NCI-H1092 treated with DMSO at 0.1 percent for 48 hours (cell line): ENCODE results near the gene TMEM117.

Experiments
- DNase-seq: peaks from one replicate; lab custom pipeline; 2025; lab: John Stamatoyannopoulos, UW

TMEM117 gene

GRCh38 chr12:43835656-43836474 lies at the start of gene TMEM117:
TMEM117 (plus strand) TSS chr12:43836081.
- peak; percentile 41 for DNase-seq

GRCh38 chr12:43786899-43787693 lies 48.8 kb upstream of the TMEM117 start:
- DNase-seq = no peak

DNA sequence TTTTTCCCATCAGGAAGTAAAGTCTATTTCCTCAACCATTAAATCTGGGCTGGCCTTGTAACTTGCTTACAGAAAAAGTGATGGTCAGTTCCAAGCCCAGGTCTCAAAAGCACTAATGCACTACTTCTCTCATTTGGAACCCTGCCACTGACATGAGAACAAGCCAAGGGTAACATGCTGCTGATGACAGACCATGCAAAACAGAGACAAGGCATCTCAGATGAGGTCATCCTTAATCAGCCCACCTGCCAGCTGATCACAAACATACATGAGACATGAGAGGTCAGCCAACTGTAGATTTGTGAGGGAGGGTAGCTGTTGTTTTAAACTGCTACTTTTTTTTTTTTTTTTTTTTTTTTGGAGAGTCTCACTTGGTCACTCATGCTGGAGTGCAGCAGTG lies 45.9 kb upstream of the TMEM117 start:
- DNase-seq = peak; percentile 28

DNA sequence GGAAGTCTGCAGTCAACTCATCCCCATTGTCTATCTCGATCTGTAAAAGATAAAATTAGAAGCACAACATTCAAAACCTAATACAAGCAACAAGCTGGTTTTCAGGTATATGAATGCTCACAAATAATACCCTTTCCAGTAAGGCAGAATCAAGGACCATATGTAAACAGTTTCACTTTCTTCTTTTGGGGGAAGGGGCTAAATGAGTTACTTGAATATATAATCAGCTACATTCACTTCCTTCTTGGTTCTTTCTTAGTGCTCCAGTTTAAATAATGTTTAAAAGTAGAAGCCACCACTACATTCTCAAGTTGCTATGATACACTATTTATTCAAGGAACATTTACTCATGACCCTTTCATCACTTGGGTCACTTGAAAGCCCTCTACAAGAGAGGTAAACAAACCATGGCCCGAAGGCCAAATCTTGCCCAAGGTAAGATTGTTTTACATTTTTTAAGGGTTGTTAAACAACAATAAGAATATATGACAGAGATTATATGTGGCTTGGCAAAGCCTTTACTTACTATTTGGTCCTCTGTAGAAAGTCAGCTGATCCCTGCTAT lies 40.1 kb upstream of the TMEM117 start:
- DNase-seq = no peak

GRCh38 chr12:43797561-43798217 lies 38.2 kb upstream of the TMEM117 start:
- DNase-seq = no peak

GRCh38 chr12:43805149-43805859 lies 30.6 kb upstream of the TMEM117 start:
- DNase-seq = peak; percentile 70

GRCh38 chr12:43805860-43806736 lies 29.8 kb upstream of the TMEM117 start, which contains the start of gene TWF1:
TWF1 (minus strand) TSS chr12:43806317; CDS start chr12:43806245, 72 bp downstream.
- peak; percentile 93 for DNase-seq

DNA sequence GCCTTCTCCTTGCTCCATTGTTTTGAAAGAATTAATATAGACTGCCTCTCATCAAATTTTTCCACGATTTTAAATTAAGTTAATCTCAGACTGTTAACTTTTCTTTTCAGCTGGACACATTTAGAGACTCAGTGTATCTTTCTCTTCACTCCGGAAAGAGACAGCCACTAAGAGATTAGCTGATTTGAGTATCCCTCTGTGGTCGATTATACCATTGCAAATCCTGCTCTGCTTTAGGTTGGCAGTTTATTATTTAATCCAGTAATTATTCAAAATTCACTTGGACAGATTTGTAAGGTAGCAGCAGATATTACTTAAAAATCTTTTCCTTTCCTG lies 29.2 kb upstream of the TMEM117 start:
- DNase-seq = peak; percentile 57

DNA sequence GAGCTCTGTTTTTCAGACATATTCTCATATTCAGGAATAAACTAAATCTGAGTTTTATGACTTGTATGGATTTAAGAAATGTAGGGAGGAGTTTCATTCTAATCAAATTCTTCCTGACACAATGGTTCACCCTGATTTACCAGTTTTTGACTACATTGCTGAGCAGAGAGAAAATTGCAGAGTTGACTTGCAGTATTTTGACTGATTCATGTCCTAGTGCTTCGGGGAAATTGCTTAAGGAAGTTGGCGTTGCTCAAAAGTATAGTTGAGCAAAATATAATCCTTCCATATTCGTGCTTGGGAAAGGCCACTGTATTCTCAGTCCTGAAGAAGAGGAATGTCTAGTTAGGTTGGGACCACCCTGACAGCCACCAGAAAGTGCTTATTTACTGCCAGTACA lies 28.5 kb upstream of the TMEM117 start:
- no peak for DNase-seq

GRCh38 chr12:43812057-43812456 lies 23.8 kb upstream of the TMEM117 start:
- no peak for DNase-seq

DNA sequence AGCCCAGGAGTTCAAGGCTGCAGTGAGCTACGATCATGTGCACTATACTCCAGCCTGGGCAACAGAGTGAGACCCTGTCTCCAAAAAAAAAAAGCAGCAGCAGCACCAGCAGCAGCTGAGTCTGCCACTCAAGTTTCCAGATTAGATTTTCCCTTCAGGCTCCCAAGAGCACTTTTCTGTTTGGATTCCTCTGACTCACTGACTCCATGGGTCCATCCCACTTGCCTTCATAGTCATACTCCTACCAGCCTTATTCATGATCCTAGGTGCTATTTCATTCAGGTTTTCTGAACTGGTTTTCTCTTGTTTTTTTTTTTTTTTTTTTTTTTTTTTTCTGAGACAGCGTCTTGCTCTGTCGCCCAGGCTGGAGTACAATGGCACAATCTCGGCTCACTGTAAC lies 23.0 kb upstream of the TMEM117 start:
- DNase-seq = no peak

DNA sequence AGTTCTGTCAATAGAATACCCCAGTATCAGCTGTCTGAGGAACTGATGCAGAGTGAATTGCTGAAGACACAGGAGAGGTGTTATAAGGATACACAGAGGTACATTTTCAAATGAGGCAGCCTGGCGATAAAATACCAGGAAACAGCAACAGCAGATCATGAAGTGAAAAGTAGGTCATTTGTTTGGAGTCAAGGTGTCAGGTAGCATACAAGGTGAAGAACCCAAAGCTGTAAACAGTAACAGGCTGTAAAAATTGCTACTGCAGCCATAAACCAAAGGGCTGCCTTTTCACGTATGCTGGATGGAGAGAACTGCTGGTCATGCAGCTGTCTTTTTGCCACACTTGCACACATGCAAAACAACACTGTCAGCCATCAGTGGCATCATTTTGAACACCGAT lies 20.5 kb upstream of the TMEM117 start:
- no peak for DNase-seq

- DNase-seq = no peak
These were observed 19.7 kb upstream of the TMEM117 start for GRCh38 chr12:43816168-43816567.

GRCh38 chr12:43824207-43824775 lies 11.6 kb upstream of the TMEM117 start:
- no peak for DNase-seq

DNA sequence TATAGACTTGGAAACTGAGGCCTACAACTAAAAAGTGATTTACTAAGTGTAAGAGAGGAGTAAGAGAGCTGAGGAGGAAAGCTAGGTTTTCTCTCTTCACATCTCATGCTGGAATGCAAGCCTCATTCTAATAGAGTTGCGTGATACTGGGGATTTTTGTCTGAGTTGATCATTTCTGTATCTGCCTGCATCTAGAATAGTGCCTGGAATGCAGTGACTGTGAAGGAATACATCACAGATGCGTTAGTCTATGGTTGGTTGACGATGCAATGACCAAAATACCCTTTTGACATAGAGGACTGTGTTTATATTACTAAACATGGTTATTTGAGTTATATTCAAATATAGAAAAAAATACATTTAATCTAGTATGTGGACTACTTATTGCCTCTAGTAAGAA lies 9.2 kb upstream of the TMEM117 start:
- DNase-seq = no peak

- no peak for DNase-seq
These were observed 8.8 kb upstream of the TMEM117 start for GRCh38 chr12:43827093-43827492.

DNA sequence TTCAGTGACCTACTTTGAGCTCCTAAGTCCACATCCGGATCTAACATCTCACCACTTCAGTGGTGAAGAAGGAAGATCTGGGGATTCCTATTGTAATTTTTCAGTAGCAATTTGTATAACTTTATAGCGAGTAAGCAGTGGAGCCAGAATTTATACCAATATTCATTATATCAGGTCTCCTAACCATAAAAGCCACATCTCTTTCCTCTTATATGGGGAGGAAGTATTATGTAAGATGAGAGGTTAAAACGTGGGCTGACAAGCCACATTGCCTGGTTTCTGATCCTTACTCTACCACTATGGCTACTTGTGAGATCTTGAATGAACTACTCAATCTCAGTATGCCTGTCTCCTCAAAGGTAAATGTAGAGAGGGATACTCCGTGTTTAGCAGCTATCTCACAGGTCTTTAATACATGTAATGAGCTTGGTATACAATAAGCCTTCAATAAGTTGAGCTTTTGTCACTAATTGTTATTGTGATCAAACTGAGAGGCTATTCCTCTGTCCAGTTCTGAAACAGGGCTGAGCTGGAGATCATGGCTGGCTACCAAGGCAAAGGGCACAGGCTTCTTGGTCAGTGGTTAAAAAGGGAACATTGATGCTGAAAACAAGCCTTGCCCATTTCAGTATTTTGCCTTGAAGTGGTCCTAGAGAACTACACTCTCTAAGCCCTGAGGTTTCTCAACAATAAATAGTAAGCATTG lies 3.3 kb upstream of the TMEM117 start:
- DNase-seq = no peak

DNA sequence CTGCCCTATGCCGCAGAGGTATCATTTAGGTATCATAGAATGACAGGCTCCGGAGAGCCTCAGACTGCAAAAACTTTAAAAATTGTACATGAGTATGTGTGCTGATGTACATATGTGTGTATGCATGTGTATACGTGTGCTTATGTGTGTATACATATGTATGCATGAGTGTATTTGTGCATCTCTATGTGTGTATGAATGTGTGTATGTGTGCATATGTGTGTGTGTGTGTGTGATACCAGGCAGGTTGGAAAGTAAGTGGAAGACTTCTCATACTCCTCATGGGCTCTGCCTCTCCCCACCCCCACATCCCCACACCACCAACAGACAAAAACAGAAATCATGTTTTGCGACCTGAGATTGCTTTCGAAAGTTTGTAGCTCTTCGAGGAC lies 621 bp upstream of the TMEM117 start:
- DNase-seq = no peak

- DNase-seq = no peak
These were observed 651 bp downstream of the TMEM117 start for GRCh38 chr12:43836475-43836989.

- DNase-seq = no peak
These were observed 4.5 kb downstream of the TMEM117 start for GRCh38 chr12:43840338-43840737.
